ENCODE data around the gene ACTR10.

ACTR10 gene

GRCh38 chr14:58278177-58278576, 78.2 kb downstream of the ACTR10 start:
- H3K4me3 ChIP-seq (ENCODE audit: control insufficient read depth, low read depth, low read length), result no peak overlapping the region
- no peak for TF ChIP-seq CTCF (IDR thresholded peaks at IDR 0.05; ENCODE audit: control insufficient read depth, insufficient read depth, low read depth, low read length, missing control alignments)
- no peak for DNase-seq (ENCODE audit: low read depth)

GRCh38 chr14:58280954-58281787, 81.2 kb downstream of the ACTR10 start:
- no peak overlapping the region for H3K4me3 ChIP-seq (ENCODE audit: control insufficient read depth, low read depth, low read length)
- peak; percentile 76 for DNase-seq (ENCODE audit: low read depth)
- no peak for TF ChIP-seq CTCF (IDR thresholded peaks at IDR 0.05; ENCODE audit: control insufficient read depth, insufficient read depth, low read depth, low read length, missing control alignments)

- TF ChIP-seq CTCF (IDR thresholded peaks at IDR 0.05; ENCODE audit: control insufficient read depth, insufficient read depth, low read depth, low read length, missing control alignments), result no peak
- H3K4me3 ChIP-seq (ENCODE audit: control insufficient read depth, low read depth, low read length), result no peak overlapping the region
- DNase-seq (ENCODE audit: low read depth), result no peak
Observed at GRCh38 chr14:58281969-58282368, 82.0 kb downstream of the ACTR10 start.

- TF ChIP-seq CTCF (IDR thresholded peaks at IDR 0.05; ENCODE audit: control insufficient read depth, insufficient read depth, low read depth, low read length, missing control alignments), result no peak
- H3K4me3 ChIP-seq (ENCODE audit: control insufficient read depth, low read depth, low read length), result no peak overlapping the region
- no peak for DNase-seq (ENCODE audit: low read depth)
Observed at GRCh38 chr14:58282925-58283593, 83.1 kb downstream of the ACTR10 start.

- TF ChIP-seq CTCF (IDR thresholded peaks at IDR 0.05; ENCODE audit: control insufficient read depth, insufficient read depth, low read depth, low read length, missing control alignments), result no peak
- H3K4me3 ChIP-seq (ENCODE audit: control insufficient read depth, low read depth, low read length), result no peak overlapping the region
- no peak for DNase-seq (ENCODE audit: low read depth)
Observed at GRCh38 chr14:58283730-58284129, 83.8 kb downstream of the ACTR10 start.

GRCh38 chr14:58285132-58285531, 85.2 kb downstream of the ACTR10 start:
- no peak overlapping the region for H3K4me3 ChIP-seq (ENCODE audit: control insufficient read depth, low read depth, low read length)
- no peak for TF ChIP-seq CTCF (IDR thresholded peaks at IDR 0.05; ENCODE audit: control insufficient read depth, insufficient read depth, low read depth, low read length, missing control alignments)
- DNase-seq (ENCODE audit: low read depth), result no peak
